GM04503 (cell line): Measurements from ENCODE around the gene KRT6C.
"Not testable (repeated sequence)": the region's sequence is repeated elsewhere in the genome, so short reads cannot be mapped to it uniquely, and the experiment has no call there.

Experiments used
- DNase-seq: peaks from one replicate; pipeline ENCODE4 v3.0.0-alpha.2; 2012; ENCODE audit warnings: low read depth

The KRT6C gene

DNA sequence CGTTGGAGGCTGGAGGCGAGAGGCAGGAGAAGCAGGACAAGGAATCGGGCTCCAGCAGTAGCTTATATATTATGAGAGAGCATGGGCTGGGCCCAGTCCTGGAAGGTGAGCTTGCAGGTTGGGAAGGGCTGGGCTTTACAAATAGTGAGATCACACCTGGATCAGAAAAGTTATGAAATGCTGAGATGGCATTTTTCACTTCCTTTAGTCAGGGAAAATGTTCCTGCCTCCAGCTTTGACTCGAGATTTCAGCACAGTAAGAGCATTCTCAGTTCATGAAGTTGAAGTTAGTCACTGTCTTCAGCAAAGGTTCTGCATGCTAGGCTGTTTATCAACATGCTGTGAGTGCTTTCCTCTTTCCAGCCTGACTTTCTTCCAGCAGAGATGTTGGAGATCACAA, at the start of gene KRT6C:
Gene KRT6C, minus strand, starts transcription at position 38 of the 400 bp plus-strand sequence. CDS start 68 bp downstream, outside the sequence.
- DNase-seq, result no peak

DNA sequence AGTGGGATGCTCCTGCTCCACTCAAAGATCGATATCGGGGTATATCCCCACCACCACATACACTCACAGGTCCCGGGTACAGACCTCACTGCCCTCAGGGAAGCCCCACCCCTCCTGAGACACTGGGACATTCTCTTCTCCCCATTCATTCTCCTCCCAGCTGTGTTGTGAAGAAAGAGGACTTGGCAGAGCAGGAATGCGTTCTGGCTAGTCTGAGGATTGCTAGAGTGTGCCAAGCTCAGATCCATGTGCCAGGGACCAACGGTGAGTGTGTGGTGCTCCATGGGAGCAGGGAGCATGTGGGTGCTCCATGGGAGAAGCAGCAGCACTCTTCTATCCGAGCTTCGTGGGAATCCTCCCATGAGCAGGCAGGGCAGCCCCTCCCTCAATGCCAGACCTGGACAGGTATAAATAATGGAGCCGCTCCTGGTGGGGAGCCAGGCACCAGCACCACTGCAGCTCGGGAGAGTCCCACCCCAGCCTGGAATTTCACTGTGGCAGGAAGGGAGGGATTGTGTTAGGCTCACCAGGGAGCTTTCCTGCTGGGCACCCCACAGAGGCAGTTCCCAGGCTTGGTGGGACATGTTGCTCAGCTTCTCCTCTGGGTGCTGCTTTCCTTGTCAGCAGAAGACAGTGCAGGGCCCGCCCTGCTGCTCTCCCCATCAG, 48.9 kb upstream of the KRT6C start:
- DNase-seq, result peak; percentile 32

DNA sequence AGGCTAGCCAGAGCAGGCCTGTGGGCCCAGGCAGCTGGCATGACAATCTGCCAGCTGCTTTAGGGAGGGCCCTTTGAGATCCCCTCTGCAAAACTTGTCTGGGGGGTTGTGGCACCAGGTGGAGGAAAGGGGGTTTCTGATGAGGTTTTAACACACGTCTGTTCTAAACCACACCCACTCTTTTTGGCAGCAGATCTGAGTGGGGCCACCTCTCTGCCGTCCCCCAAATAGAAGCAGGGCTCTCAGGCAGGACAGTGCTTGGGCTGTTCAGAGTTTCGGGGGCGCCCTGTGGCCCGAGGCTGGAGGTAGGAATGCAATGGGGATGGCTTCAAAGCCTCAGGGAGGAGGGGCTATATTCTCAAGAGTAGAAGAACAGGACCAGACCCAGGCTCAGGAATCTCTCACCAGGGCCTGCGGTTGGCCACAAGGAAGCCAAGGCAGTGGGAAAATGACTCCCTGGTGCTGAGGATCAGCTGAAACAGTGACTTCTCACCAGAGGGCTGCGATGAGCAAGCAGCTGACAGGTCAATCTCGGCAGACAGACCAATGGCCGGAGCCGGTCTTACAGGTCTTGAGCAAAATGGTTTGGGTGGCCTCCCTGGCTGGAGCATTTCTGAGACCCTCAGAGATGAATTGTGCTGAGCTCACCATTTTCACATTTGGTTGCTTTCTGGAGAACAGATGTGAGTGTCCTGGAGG, 48.1 kb upstream of the KRT6C start:
- DNase-seq, result peak; percentile 38

DNA sequence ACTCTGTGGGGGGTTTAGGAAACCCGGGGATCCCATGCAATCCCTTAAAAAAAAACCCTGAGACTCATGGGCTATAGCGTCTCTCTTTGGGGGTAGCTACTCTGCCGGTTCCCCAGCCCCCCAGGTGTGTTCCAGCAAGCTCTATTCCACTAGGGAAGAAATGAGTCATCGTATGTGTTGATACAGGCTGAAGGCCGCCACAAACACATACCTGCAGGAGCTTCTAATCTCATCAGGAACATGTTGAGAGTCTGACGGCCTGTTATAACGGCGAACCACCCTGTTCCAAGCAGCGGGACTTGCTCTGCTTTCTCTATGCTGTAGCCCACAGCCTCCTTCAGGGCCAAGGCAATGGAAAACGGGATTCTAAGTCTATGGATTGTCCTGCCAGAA, 47.6 kb upstream of the KRT6C start:
- DNase-seq, result no peak

DNA sequence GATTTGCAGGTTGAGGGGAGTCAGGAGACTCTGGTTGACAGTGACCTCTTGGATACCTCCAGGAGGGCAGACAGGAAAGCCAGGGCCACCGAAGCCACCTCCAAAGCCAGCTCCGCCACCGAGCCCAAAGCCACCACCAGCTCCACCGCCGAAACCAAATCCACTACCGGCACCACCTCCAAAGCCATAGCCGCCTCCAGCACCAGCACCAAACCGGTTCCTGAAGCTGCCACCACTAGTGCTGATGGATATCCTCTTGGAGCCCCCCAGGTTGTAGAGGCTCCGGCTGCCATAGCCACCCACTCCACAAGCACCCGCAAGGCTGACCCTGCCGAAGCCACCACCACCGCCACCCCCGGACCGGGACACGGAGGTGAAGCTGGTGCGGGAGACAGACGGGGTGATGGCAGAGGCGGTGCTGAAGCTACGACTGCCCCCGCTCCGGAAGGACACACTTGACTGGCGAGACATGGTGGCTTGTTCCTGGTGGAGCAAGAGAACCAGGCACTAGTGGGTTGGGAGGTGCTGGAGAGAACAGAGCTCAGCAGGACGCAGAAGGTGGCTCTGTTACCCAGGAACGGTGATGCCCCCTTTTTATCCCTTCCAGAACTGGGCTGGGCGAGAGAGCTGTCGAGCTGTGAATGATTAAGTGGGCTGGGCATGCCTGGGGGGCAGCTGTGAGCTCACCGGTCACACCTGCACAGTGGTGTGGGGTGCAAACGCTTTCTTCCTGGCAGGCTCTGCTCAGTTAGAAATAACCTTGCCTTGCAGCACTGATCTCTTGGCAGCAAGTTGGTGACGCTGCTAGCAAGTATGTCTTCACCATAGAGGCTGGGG, 46.4 kb upstream of the KRT6C start, which contains the start of gene KRT5:
Gene KRT5, minus strand, starts transcription at position 569 of the 837 bp plus-strand sequence. Its CDS starts 98 bp downstream, at position 471.
- no peak for DNase-seq

DNA sequence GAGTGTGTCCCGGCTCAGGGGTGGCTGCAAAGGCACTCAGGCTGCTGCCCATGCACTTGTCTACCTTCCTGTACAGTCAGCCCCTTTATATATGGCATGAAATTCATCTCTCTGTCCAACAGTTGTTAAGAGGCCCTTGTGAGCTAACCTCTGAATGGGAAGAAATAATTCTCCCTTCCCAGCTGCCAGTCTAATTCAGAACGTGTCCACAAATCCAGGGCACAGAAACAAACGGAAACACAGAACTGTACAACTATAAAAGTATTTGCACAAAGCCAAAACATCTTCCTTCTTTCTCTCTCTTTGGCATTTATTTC, 45.7 kb upstream of the KRT6C start:
- DNase-seq, result no peak

GRCh38 chr12:52518574-52519386, 45.2 kb upstream of the KRT6C start:
- no peak for DNase-seq

DNA sequence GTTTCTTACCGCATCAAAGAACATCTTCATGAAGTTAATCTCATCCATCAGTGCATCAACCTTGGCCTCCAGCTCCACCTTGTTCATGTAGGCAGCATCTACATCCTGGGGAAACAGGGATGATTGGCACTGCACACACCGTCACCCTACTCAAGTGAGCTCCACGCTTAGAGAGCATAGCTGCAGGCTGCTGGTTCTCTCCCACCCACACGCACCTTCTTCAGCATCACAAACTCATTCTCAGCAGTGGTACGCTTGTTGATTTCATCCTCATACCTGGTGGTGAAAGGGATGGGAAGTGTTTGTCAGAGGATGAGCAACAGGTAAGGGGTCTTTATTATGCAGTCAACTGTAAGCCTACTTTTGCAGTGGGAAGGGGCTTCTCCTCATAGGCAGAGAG, 44.3 kb upstream of the KRT6C start:
- no peak for DNase-seq

DNA sequence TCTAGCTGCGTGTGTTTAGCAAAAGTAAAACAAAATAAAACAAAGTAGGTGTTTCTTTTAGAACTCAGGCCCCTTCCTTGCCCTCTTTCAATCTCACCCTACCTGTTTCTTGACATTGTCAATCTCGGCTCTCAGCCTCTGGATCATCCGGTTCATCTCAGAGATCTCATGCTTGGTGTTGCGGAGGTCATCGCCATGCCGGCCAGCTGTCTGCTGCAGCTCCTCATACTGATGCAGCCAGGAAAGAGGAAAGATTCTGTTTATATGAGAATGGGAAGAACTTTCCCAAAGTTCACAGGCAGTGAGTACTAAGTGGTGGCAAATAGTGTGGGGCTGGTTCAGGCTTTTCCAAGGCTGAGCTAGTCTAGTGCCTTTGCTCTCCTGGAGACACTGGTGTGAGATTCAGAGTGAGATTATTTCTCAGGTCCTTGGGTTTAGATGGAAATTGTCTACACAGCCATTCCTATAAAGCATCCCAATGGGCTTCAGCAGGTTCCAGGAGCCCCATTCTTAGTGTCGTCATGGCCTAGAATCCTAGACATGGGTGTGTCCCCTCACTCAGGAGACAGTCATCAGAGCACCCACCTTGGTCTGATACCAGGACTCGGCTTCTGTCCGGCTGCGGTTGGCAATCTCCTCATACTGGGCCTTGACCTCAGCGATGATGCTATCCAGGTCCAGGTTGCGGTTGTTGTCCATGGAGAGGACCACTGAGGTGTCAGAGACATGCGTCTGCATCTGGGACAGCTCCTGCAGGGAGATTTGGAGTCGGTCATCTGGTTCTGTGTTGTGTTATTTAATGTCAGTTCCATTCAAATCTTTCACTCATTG, 43.6 kb upstream of the KRT6C start:
- DNase-seq, result no peak

DNA sequence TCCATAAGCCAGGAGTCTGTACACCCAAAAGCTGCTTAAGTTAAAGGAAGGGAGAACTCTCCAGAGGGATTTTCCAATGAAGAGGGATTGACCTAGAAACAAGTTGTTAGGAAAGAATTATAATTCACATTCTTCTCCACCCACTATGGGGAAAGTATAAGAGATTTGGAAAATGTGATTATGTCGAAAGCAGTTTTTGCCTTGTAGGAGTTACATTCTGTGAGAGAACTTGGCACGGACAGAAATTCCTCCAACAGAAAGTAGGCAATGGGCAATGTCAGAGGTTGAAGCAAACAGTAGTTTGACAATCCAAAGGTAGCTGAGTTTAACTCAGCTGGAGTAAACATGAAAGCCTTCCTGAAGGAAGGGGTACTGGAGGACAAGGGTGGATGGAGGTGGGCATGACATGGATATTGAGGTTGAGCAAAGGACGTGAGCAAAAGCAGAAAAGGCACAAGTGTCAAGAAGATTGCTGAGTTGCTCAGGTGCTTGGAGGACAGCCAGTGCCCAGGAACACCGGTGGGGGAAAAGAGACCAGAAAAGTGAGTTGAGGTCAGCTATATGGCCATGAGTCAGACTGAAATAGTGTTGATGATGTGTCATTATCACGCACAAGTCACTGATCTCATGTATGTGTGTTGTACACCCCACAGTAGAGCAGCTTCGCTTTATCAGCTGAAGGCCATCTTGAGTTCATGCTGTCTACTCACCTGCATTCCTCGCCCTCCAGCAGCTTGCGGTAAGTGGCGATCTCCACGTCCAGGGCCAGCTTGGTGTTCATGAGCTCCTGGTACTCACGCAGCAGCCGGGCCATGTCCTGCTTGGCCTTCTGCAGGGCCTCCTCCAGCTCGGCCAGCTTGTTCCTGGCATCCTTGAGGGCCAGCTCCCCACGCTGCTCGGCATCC, 42.6 kb upstream of the KRT6C start:
- no peak for DNase-seq

DNA sequence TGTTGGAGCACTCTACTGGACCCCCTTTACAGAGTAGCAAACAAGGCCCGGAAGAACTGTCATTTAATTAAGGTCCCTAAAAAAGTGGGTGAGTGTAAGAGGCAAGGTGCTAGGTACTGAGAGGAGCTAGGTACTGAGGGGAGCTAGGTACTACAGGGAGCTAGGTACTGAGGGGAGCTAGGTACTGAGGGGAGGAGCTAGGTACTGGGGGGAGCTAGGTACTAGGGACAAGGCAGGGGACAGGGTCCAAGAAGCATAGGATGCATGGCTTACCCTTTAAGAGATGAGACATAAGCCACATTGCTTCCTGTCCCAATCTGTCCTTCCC, 41.7 kb upstream of the KRT6C start:
- DNase-seq, result no peak

- no peak for DNase-seq
Measured at GRCh38 chr12:52514471-52515318, 41.1 kb upstream of the KRT6C start.

GRCh38 chr12:52513736-52514135, 40.1 kb upstream of the KRT6C start:
- no peak for DNase-seq

DNA sequence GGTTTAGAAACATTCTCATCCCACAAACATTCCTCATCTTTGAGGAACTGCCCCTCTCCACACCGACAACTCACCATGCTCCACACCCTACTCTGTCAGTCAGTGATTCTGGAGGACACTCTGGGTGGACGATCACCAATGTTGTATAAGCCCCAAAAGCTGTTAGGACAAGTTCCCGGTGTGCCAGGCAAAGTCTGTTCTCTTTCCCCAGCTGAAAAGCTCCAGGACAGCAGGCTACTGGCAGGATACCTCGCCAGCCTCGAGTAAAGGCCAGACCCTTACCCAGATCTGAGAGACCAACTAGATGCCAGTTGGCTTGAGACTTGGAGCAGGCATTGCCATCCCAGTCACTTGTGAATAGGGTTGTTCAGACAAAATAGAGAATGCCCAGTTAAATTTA, 34.6 kb upstream of the KRT6C start:
- DNase-seq, result no peak

- no peak for DNase-seq
Measured at GRCh38 chr12:52506858-52507715, 33.5 kb upstream of the KRT6C start.

GRCh38 chr12:52502877-52503276, 29.3 kb upstream of the KRT6C start:
- no peak for DNase-seq

GRCh38 chr12:52501490-52501889, 27.9 kb upstream of the KRT6C start:
- DNase-seq, result no peak

DNA sequence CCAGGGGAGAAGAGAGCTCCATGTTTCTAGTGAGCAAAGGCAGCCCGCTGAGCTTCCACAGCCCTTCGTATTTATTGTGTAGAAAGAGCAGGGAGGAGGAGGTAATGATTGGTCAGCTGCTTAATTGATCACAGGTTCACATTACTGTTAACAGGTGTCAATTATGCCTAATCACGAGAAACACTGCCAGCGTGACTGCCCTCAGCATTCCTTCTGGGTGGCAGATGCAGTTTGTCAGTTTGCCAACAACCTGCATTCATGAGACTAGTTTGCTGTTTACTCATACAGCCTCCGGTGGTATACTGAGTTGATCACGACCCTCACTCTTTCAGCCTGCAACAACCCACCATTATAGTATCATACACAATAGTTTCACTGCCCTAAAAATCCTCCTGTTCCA, 27.0 kb upstream of the KRT6C start:
- DNase-seq, result not testable (repeated sequence)
